A673 (cell line): Measurements from ENCODE around the gene PHF21A.

Experiments used
- CTCF ChIP-seq: fragments of 300-800, 200-600 bp; sonication (generic); conservative IDR thresholded peaks from 2 replicates; pipeline ENCODE4 v1.5.1; 2017; ENCODE audit warnings: low read depth, mild to moderate bottlenecking, antibody characterized with exemption, low read length, moderate library complexity, mixed read lengths
- EZH2 ChIP-seq: fragments of 200-600 bp; sonication (generic); IDR thresholded peaks from 2 replicates; pipeline ENCODE4 v1.6.1; 2017; ENCODE audit warnings: borderline replicate concordance, low read depth, mild to moderate bottlenecking, mixed read lengths, antibody characterized with exemption, low read length; ENCODE audit not compliant: poor library complexity, severe bottlenecking

- TF ChIP-seq CTCF: no peak
- TF ChIP-seq EZH2: no peak
Measured at GRCh38 chr11:45902452-45903380, 218.5 kb downstream of the PHF21A start.
